Measurements from ENCODE around the gene SLC29A4. TPM values are rescaled to one million over a fixed set of nuclear protein-coding genes. Genes with fewer than 3 reads are reported as not detected.

SLC29A4 gene
- total and polyA plus RNA-seq, 2 of the 8 experiments (the other 6 are each of a cell fraction or from before 2014, with no cell fraction given), result 6.9 to 15.1 TPM

GRCh38 chr7:5332579-5332978 lies 49.8 kb downstream of the SLC29A4 start:
- H3K79me2 ChIP-seq (ENCODE audit: control insufficient read depth in 1 of 2, insufficient read depth in 2 of 2, low read length in 2 of 2), result no peaks in the 10 kb centered on the region
- H4K20me1 ChIP-seq (replicated peaks in 1 of 2; ENCODE audit: control insufficient read depth in 1 of 2, insufficient read depth in 2 of 2, low read length in 2 of 2), result no peaks in the 10 kb centered on the region
- no peak overlapping the region for H3K18ac ChIP-seq (ENCODE audit: extremely low read depth, low read length)
- no peak for TF ChIP-seq ZNF274 (IDR thresholded peaks at IDR 0.05; ENCODE audit: borderline replicate concordance, extremely low read depth, low read length)
- TF ChIP-seq NANOG (IDR thresholded peaks at IDR 0.05; ENCODE audit: insufficient read depth, low read depth, low read length, poor library complexity, severe bottlenecking), result no peak
- no peak for TF ChIP-seq RBBP5 (IDR thresholded peaks at IDR 0.05; ENCODE audit: borderline replicate concordance, low read depth, low read length)
- TF ChIP-seq BRCA1 (IDR thresholded peaks at IDR 0.05; ENCODE audit: low read depth, low read length), result no peak
- no peak for TF ChIP-seq SP1 (IDR thresholded peaks at IDR 0.05; ENCODE audit: low read depth, low read length)
- TF ChIP-seq SP4 (IDR thresholded peaks at IDR 0.05; ENCODE audit: low read length), result no peak
- TF ChIP-seq E2F6 (IDR thresholded peaks at IDR 0.05), result no peak
- no peak for TF ChIP-seq EP300 (IDR thresholded peaks at IDR 0.05; ENCODE audit: borderline replicate concordance in 1 of 2, low read depth in 2 of 2, low read length in 2 of 2)
- TF ChIP-seq POLR2AphosphoS5 (IDR thresholded peaks at IDR 0.05; ENCODE audit: low read depth, low read length), result no peak
- no peak for TF ChIP-seq PHF8 (conservative IDR thresholded peaks at IDR 0.05; ENCODE audit: low read depth, low read length)
- TF ChIP-seq CREB1 (IDR thresholded peaks at IDR 0.05), result no peak
- TF ChIP-seq POU5F1 (IDR thresholded peaks at IDR 0.05; ENCODE audit: low read depth, low read length), result no peak
- TF ChIP-seq TBP (IDR thresholded peaks at IDR 0.05; ENCODE audit: low read depth, low read length), result no peak
- TF ChIP-seq SRF (IDR thresholded peaks at IDR 0.05; ENCODE audit: low read depth, low read length), result no peak
- no peak for TF ChIP-seq EGR1 (IDR thresholded peaks at IDR 0.05; ENCODE audit: borderline replicate concordance, low read depth, low read length)

More at GRCh38 chr7:5332579-5332978, 49.8 kb downstream of the SLC29A4 start:
- no peak overlapping the region for H2BK12ac ChIP-seq (ENCODE audit: low read depth, low read length)
- H4K5ac ChIP-seq (ENCODE audit: insufficient read length, low read depth, low read length), result no peak overlapping the region
- H3K4me1 ChIP-seq (replicated peaks in 1 of 4; ENCODE audit: control insufficient read depth in 3 of 4, insufficient read depth in 4 of 4, low read length in 3 of 4), result peaks cover 0 to 4% (median 0%) of the 10 kb centered on the region in 4 experiments; a peak in 1 of 7 replicates
- H3K56ac ChIP-seq (replicated peaks; ENCODE audit: insufficient read length, low read depth, low read length), result no peak overlapping the region
- H3K4ac ChIP-seq (replicated peaks; ENCODE audit: insufficient read length, low read depth, low read length), result no peak overlapping the region
- no peak overlapping the region for H3K4me3 ChIP-seq (ENCODE audit: extremely low read depth in 1 of 4, insufficient read depth in 2 of 4, low read depth in 3 of 4, low read length in 4 of 4)
- H3K23me2 ChIP-seq (ENCODE audit: low read depth, low read length), result no peaks in the 10 kb centered on the region
- H3K23ac ChIP-seq (ENCODE audit: insufficient read length), result no peak overlapping the region
- no peak overlapping the region for H3K14ac ChIP-seq (ENCODE audit: insufficient read length)
- H2AK5ac ChIP-seq (ENCODE audit: low read depth, low read length), result no peak overlapping the region
- no peak overlapping the region for H3K27ac ChIP-seq (ENCODE audit: low read depth, low read length)
- H2BK5ac ChIP-seq (ENCODE audit: low read depth, low read length), result no peak overlapping the region
- no peak overlapping the region for H2BK20ac ChIP-seq (ENCODE audit: low read length)
- ChIA-PET POLR2A (ENCODE audit: partially characterized antibody) (no interaction called here), CTCF (ENCODE audit: partially characterized antibody) (interaction anchor here (0.8 to 1.6 kb wide), 3 partner anchors 16 to 204 kb away, joined by 3 read pairs; no protein-coding TSS in a partner anchor)
- no peaks in the 10 kb centered on the region for H3K27me3 ChIP-seq (replicated peaks in 1 of 4; ENCODE audit: control insufficient read depth in 3 of 4, extremely low read depth in 1 of 4, insufficient read depth in 3 of 4, low read length in 3 of 4)
- H4K8ac ChIP-seq (ENCODE audit: extremely low read depth, insufficient read depth, low read length), result no peak overlapping the region; the same call in 1 of the 2 replicates
- H3K36me3 ChIP-seq (ENCODE audit: control insufficient read depth in 2 of 4, insufficient read depth in 4 of 4, low read length in 3 of 4), result no peaks in the 10 kb centered on the region
- no peak overlapping the region for H3K9ac ChIP-seq (replicated peaks in 1 of 4; ENCODE audit: extremely low read depth in 1 of 4, low read depth in 3 of 4, low read length in 3 of 4)
- 88% methylated on average over 34 of the region's 43 CpGs; no CpG with 5 or more reads in 1 of the 2 experiments for WGBS, 2 experiments (ENCODE audit: extremely low coverage in 1 of 2, insufficient coverage in 1 of 2, insufficient read length in 1 of 2, insufficient replicate concordance in 2 of 2, low coverage in 1 of 2, low lambda C conversion rate in 2 of 2, missing lambda C conversion rate in 1 of 2)
- no peak overlapping the region for H2BK15ac ChIP-seq (ENCODE audit: low read length)
- no peak overlapping the region for H2BK120ac ChIP-seq (replicated peaks; ENCODE audit: low read depth, low read length)
- DNase-seq (ENCODE audit: low read depth in 1 of 2, low spot score in 2 of 2), result no peak
- no peaks in the 10 kb centered on the region for H3K79me1 ChIP-seq (ENCODE audit: low read depth, low read length)
- H2AFZ ChIP-seq (ENCODE audit: low read length), result no peak overlapping the region
- no peak for FAIRE-seq
- no peak overlapping the region for H3K4me2 ChIP-seq (ENCODE audit: insufficient read depth in 1 of 2, low read depth in 2 of 2, low read length in 2 of 2)
- H4K91ac ChIP-seq (replicated peaks; ENCODE audit: insufficient read length, low read length), result no peak overlapping the region
- no peaks in the 10 kb centered on the region for H3K9me3 ChIP-seq (ENCODE audit: insufficient read depth in 2 of 2, low read depth in 1 of 2, low read length in 1 of 2)
